Measurements from ENCODE around the gene TULP4.

DNA sequence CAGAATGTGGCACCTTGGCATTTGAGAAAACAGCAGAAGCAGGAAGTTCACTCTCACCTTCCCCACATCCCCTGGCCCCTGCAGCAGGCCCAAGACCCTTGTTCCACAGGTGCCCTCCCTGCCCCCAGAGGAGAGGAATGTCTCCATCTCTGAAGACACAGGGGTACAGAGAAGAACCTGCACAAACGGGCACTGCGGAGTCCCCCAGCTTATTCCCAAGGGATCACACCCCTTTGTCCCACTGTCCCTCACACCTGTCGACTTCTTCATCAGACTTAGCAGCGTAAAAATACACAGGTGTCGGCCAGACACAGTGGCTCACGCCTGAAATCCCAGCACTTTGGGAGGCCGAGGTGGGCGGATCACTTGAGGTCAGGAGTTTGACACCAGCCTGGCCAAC is 204.8 kb downstream of the TULP4 start:
- TF ChIP-seq SUZ12 (IDR thresholded peaks at IDR 0.05; ENCODE audit: extremely low read depth, insufficient read depth, insufficient read length) (no peak), YY1 (IDR thresholded peaks at IDR 0.05; ENCODE audit: insufficient read depth, insufficient read length) (no peak), ZNF274 (IDR thresholded peaks at IDR 0.05; ENCODE audit: low read depth, low read length) (no peak)

Measured in NT2/D1 (cell line).